Measurements from ENCODE around the gene RNF112.
A peak's percentile ranks its signal among the peaks of the same experiment; 100 is the strongest.
"Not testable (repeated sequence)": the region's sequence is repeated elsewhere in the genome, so short reads cannot be mapped to it uniquely, and the experiment has no call there.

The RNF112 gene

DNA sequence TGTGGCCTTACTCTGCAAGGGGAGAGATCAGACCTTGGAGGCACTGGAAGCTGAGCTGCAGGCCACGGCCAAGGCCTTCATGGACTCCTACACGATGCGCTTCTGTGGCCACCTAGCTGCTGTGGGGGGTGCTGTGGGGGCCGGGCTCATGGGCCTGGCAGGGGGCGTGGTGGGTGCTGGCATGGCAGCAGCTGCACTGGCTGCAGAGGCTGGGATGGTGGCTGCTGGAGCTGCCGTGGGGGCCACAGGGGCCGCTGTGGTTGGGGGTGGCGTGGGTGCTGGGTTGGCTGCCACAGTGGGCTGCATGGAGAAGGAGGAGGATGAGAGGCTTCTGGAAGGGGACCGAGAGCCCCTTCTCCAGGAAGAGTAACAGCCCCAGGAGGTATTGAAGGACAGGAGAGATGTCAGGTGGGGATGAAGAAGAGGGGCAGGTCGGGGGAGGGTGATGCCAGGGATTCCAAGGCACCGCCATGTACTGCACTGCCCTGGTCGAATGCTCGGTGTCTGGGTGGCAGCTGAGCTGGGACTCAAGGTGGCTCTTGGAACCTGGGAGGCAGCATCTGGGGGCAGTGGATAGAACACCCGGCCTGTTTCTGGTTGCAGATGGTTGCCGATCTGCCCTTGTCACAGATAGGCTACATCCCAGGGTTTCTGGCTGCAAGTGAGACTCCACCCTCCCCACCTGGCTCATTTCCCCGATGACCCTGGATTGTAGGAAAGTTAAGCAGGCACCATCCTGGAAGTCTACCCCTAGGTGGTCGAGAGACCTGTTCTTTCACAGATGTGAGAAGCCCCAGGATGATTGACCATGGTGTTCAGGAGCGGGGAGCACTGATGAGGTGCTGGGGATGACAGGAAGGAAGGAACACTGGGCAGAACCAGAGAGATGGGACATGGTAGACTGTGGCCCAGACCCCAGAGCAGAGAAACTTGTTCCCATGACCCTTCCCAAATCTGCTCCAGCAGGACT, 5.1 kb downstream of the RNF112 start:
- DNase-seq: no peak

DNA sequence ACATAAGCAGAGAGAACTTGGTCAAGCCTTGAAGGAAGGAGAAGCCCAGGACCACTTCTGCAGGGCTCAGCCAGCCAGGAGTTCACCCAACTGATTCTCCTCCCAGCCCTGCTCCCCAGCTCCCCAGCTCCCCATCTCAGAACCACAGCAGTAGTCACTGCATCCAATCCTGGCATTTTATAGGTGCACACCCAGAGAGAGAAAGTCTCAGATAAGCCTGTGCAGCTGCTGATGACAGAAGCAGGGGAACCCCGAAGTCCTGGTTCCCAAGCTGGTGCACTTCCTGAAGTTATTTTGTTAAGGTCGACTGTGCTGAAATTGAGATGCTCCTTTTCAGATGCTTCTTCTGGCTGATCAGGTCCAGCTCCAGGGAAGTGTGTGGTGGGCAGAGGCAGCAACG, 6.6 kb downstream of the RNF112 start:
- DNase-seq: no peak

DNA sequence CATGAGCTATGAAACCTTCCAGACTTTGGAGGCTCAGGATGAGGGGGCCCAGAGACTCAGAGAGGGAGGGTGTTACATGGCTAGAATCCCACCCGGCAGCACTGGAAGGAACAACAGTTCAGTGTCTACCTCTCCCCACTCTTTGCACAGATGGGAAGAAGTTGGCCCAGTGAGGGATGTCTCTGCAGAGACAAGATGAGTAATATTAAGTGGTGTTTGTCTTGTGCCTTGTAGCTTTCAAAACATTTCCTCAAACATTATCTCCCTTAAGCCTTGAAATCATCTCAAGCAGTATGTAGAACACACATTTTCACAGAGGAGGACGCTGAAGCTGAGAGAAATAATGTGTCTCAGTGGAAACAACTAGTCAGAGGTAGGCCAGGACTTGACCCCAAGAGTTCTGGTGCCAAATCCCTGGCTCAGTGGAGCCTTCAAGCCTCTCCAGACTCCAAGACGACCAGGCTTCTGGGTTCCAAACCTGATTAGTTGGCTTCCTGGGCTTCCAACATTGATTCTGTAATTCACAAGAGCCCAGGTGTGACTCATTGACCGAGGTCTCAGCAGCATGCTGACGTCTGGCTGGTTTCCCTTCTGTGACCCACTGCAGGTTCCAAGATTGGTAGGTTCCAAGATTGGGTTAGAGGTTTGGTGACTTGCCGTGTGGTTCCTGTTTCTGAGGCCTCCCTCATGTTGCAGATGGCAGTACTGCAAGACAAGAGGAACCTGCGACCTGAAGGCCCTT, 7.4 kb downstream of the RNF112 start:
- no peak for DNase-seq

DNA sequence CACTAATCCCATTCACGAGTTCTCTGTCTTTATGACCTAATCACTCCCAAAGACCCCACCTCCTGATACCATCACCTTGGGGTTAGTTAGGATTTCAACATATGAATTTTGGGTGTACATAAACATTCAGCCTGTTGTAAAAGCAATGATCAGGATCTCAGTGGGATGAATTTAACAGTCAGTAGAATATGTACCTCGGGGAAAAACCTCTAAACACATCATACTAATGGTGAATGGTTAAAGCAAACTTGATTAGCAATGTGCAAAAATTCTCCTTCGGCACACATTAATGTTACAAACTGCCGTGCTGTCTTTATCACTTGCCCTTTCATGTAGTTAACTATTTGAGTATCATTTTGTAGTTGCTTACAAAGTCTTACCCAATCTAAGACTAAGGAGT, 10.2 kb downstream of the RNF112 start:
- no peak for DNase-seq

DNA sequence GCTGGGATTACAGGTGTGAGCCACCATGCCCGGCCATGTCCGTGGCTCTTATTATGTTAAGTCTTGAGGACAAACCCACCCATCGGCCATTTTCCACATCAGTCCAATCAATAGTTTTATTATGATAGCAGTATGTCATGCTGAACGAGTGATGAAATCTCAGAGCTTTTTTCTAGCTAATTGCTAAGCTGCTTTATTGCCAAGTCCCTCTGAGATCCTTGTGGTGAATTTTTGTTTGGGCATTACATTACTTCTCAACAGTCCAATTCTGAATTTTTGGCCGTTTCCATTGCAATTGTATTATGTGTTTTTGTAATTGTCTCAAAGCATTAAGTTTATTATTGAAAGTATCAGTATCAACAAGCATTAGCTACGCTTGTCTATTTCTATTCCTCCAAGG, 10.9 kb downstream of the RNF112 start:
- DNase-seq: no peak

DNA sequence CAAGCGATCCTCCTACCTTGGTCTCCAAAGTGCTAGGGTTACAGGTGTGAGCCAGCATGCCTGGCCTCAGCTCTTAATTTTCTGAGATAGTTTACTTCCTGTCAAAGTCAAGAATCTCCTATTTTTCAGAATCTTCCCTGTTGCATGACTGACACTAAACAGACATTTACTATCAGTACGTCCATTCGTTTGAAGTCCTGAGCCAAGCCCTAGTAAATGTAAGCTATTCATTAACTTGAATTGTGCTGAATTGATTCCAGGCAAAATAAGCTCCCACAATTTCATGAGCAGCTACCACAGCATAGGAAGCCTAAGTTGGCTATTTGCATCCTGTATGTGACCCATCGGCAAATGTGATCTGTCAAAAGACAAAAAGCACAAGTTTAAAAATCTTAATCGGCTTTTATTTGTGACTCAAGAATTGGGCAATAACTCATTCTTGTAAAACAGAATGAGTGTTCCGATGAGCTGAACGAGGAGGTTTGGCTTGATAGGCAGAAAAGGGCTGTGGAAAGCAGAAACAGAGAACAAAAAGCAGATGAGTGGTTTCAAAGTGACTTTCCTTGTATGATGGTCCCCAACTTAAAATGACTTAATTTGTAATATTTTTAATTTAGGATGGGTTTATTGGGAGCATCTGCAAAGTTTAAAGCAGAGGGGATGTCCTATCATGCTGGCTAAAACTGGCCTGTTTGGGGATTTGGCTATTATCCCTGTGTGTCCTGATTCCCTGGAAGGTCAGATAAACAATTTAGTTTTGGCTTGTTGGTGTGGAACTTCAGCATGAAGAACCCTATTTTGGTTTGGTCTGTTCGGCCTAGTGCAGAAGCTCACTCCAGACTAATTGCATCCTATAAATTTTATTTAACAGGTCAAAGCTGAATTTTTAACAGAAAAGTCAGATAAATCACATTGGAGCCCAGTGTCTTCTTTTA, 14.2 kb downstream of the RNF112 start:
- no peak for DNase-seq

DNA sequence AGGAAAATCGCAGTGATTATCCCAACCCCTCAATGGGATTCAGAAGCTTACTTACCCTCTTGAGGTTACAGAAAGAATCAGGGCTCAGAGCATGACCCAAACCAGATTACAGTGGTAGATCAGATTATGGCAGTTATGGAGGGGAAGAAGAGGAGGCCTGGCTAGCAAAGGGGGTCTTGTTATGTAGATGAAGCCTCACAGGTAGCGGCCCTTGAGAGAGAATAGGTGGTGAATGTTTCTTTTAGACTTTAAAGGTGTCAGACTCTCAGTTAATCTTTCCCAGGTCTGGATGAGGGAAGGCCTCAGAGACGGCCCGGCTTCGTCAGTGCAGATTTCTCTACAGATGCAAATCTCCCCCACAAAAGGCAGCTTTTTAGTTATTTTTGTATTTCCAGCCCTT, 15.6 kb downstream of the RNF112 start:
- no peak for DNase-seq

DNA sequence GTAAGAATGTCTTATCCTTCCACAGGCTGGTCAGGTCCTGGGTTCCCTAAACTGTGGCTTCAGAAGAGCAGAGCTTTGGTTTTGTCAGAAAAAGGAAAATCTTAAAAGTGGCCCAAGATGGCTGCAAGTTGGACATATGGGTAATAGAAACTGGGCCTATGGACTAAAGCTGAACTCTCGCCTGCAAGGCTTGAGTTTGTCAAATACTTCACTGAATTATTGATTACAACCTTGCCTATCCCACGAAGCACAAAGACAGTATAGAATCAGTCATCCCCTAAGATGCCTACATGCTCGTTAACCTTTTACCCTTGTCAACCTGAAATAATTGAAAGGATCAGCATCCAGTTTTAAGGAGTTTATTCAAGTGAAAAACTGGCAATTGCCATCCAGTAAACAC, 20.7 kb downstream of the RNF112 start:
- no peak for DNase-seq

DNA sequence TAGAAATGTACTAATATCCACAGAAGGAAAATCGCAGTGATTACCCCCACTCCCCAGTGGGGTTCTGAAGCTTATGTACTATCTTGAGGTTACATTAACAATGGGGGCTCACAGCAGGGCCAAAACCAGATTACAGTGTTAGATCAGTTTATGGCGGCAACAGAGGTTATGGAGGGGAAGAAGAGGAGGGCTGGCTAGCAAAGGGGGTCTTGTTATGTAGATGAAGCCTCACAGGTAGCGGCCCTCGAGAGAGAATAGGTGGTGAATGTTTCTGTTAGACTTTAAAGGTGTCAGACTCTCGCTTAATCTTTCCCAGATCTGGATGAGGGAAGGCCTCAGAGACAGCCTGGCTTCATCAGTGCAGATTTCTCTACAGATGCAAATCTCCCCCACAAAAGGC, 22.2 kb downstream of the RNF112 start:
- no peak for DNase-seq

DNA sequence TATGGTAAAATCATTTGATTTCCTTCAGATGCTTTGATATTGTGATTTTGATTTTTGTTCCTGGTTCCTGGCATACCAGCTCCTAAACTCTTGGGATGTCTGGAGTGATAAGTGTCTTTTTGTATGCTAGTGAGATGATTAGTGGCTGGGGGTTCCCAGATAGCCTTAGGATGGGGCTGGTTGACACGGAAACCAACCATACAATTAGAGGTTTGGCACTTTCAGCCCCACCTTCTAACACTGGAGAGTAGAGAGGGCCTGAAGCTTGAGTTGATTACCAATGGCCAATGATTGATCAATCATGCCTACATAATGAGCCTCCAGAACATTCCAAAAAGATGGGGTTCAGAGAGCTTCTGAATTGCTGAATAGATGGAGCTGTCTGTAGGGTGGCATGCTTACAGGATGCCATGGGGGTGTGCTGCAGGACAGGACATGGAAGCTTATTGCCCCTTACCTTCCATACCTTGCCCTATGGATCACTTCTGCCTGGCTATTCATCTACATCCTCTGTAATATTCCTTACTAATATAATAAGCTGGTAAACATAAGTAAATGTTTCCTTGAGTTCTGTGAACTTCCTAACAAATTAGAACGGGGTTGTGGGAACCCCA, 22.8 kb downstream of the RNF112 start:
- no peak for DNase-seq

DNA sequence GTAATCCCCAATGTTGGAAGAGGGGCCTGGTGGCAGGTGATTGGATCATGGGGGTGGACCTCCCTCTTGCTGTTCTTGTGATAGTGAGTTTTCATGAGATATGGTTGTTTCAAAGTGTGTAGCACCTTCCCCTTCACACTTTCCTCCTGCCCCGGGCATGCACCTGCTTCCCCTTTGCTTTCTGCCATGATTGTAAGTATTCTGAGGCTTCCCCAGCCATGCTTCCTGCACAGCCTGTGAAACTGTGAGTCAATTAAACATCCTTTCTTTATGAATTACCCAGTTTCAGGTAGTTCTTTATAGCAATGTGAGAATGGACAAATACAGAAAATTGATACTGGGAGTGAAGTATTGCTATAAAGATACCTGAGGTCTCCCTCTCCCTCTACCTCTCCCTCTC, 29.4 kb downstream of the RNF112 start:
- DNase-seq: no peak

DNA sequence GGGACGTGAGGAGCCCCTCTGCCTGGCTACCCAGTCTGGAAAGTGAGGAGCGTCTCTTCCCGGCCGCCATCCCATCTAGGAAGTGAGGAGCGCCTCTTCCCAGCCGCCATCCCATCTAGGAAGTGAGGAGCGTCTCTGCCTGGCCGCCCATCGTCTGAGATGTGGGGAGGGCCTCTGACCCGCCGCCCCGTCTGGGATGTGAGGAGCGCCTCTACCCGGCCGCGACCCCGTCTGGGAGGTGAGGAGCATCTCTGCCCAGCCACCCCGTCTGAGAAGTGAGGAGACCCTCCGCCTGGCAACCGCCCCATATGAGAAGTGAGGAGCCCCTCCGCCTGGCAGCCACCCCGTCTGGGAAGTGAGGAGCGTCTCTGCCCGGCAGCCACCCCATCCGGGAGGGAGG, 30.3 kb downstream of the RNF112 start:
- not testable (repeated sequence) for DNase-seq

DNA sequence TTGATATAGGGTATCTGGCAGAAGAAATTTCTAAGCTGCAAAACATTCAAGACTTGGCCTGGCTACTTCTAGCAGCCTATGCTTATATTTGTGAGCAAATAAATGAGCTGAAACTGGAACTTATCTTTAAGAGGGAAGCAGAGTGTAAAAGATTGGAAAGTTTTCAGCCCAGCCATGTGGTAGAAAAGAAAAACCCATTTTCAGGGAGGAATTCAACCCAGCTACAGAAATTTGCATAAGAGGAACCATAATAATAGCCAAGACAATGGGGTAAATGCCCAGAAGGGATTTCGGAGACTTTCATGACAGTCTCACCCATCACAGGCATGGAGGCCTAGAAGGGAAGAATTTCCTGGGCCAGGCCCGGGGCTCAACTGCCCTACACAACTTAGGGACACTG, 31.7 kb downstream of the RNF112 start:
- DNase-seq: no peak

DNA sequence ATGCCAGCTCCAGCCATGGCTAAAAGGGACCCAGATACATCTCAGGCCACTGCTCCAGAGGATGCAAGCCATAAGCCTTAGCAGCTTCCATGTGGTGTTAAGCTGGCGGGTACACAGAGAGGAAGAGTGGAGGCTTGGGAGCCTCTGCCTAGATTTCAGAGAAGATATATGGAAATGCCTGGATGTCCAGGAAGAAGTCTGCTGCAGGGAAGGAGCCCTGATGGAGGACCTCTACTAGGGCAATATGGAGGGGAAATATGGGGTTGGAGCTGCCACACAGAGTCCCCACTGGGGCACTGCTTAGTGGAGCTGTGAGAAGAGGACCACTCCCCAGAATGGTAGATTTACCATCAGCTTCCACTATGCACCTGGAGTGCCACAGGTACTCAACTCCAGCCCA, 32.1 kb downstream of the RNF112 start:
- no peak for DNase-seq

DNA sequence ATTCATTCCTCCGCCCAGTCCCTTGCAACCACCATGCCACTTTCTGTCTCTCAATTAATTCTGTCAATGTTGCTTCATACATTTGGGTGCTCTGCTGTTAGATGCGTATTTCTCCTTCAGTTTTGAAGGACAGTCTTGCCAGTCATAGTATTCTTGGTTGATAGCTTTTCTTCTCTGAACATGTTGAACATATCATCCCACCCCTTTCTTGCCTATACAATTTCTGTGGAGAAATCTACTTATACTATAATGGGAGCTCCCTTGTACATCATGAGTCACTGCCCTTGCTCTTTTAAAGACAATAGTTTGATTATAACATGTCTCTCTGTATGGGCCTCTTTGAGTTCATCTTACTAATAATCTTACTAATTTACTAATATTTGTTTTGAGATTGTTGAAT, 34.1 kb downstream of the RNF112 start:
- DNase-seq: no peak

DNA sequence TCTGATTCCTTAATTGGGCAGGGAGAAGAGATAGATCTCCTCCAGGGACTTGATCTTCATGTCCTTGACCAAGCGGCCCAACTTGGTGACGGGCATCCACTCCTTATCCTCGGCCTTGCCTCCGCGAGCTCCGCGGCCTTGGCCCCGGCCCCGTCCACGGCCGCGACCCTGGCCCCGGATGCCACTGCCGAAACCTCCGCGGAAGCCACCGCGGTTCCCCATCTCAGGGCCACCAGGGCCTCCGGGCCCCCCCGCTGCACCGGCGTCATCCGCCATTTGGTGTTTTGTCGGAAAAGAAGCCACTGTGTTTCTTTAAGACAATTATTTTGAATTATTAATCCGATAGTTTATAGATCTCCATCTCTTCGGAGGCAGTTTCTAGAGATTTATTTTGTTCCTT, 35.5 kb downstream of the RNF112 start:
- DNase-seq: not testable (repeated sequence)

DNA sequence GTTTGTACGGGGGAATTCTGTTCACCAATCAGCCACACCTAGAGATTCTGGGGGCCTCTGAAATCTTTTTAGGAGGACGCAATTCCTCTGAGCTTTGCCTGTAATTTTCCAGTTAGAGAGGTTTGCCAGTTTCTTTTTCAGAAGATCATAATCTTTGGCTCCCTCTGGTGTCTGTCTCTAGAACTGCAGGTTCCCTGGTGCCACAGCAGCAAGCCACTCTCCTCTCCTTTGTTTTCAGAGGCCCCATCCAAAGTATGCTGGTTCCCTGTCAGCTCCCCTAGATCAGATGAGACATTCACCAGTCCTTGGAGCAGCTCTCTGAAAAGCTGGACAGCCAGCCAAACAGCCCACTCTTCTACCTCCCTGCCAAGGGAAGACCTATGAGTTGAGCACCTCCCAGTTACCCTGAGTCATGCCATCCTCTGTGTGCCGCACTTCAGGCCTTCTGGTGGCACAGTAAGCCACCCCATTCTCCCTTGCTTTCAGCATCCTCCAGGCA, 36.1 kb downstream of the RNF112 start:
- peak; percentile 72 for DNase-seq

DNA sequence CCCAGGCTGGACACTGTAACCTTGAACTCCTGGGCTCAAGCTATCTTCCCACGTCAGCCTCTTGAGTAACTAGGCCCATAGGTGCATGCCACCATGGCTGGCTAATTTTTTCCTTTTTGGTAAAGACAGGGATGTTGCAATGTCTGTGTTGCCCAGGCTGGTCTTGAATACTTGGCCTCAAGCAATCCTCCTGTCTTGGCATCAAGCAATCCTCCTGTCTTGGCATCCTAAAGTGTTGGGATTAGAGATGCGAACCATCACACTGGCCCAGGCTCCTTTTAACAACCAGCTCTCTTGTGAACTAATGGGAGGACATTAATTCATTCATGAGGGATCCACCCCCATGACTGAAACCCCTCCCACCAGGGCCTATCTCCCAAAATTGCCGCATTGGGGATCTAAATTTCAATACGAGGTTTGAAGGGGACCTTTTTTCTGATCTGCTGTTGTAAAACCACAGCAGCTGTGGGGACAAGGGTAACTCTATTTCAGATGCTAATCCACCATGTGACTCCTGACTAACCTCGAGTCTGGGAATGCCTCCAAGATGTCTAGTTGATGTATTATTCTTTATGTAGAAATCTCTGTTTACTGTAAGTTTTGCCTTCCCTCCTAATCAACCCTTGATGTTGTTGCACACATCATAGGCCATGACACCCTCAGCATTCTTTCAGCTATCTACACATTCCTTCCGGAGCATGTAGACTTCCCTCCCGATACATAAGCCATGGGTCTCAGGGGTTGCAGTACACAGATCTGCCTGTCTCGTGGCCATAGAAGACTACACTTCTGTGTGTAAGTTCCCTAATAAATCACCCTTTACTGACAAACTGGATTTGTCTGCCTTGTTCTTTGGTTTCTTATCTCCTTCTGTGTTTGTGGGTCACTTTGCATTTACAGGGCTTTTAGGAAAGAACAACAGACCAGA, 37.6 kb downstream of the RNF112 start:
- no peak for DNase-seq

DNA sequence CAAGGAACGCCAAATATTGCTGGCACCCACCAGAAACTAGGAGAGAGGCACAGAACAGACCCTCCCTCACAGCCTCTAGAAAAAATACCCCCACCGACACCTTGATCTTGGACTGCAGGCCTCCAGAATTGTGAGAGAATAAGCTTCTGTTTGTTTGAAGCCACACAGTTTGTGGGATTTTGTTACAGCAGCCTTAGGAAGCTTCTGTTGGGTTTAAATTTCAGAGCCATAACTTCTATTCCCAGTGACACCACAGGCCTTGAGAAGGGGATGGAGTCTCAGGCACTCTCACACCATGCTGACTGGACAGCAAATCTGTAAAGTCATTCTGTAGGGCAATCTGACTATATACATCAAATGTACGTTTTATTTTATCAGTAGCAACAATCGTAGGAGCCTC, 38.6 kb downstream of the RNF112 start:
- no peak for DNase-seq

DNA sequence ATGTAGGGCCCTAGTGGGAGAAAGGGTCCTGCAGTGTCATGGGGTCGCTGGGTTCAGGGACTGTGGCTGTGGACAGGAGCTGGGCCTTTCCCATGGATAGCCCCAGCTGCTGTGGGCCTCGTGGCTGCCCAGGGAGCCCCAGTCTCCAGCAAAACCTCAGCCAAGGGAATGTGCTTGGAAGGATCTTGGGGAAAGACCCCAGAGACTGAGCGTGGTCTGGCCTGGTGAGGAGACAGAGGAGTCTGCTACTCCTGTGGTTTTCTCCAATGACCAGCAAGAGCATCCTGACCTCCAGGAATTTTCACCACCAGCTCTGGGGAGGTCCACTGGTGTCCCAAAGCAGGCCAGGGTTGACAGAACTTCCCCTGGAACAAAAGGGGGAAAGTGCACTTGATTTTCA, 42.3 kb downstream of the RNF112 start:
- DNase-seq: no peak

DNA sequence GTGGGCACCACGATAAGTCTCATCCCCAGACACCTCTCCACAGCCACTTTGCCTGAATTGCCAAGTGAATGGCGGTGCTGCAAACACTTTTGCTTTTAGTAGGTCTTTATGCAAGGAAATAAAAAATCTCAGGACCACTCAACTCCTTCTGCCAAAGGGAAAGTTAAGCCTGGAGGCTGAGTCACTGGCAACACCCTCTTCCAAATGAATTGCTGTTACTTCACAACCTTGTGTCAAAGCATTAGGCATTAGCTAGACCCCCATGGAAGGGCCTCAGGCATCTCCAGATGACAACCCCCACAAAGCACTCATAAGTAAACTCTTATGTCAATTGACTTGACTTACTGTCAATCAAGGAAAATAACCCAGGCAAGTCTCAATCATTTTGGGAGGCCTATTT, 43.0 kb downstream of the RNF112 start:
- no peak for DNase-seq

Data from NCI-H345 (cell line).